Activated T-helper 1 cell treated with anti-CD3 and anti-CD28 coated beads, Interleukin-2, amount 50 U/mL, for 16 hours (primary cell): ENCODE data around the gene RAMP1.

ENCODE experiments used
- DNase-seq, 2 donors: peaks; one replicate each; pipeline ENCODE4 v3.0.0-alpha.2; 2020; ENCODE audit warnings: low read depth in 1 of 2, low spot score in 1 of 2

The RAMP1 gene

GRCh38 chr2:237894396-237894979 is 35.1 kb downstream of the RAMP1 start:
- DNase-seq = no peak

- no peak for DNase-seq
Measured at GRCh38 chr2:237894986-237895543, 35.6 kb downstream of the RAMP1 start.

- no peak for DNase-seq
Measured at GRCh38 chr2:237895544-237896506, 36.4 kb downstream of the RAMP1 start.

- no peak for DNase-seq
Measured at GRCh38 chr2:237896507-237896892, 37.1 kb downstream of the RAMP1 start.

GRCh38 chr2:237896956-237897355 is 37.5 kb downstream of the RAMP1 start:
- no peak for DNase-seq

GRCh38 chr2:237898057-237898414 is 38.6 kb downstream of the RAMP1 start:
- DNase-seq = no peak

DNA sequence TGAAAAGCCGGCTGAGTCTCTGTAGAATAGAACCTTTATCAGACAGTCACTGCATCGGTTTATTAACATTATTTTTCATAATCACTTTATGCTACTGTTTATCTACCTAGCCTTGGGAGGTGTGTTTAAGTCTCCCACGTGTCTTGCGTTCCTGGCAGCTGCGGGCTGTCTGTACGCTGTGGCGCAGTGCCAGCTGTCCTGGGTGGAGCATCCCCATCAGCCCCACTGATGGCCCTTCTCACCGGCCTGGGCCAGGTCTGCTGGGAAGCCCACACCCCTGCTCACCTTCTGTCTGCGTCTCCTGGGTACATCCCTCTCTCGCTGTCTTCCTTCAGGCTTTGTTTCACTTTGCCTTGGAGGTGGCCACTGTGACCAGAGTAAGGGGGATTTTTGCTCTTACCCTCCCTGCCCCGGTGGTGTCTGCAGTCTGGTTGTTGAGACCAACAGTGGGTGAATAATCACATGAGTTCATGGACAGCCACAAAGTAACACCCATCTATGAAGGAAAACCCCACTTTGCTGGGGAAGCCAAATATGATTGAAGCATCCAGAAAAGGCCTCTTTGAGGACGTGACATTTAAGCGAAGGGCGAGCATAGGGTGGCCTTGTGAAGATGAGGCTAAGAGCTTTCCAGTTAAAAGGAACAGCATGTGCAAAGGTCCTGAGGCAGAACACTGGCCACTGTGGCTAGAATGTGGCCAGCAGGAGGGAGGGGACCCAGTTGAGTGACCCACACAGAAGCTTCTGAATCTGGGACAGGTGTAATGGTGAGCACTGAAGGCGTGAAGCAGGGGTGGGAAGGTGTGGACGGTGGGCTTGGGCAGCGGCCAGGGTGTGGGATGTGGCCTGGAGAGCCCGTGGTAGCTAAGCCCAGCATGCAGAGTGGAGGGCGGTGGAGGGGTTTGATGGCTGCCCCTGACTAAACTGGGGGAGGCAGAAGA is 41.7 kb downstream of the RAMP1 start:
- no peak for DNase-seq

DNA sequence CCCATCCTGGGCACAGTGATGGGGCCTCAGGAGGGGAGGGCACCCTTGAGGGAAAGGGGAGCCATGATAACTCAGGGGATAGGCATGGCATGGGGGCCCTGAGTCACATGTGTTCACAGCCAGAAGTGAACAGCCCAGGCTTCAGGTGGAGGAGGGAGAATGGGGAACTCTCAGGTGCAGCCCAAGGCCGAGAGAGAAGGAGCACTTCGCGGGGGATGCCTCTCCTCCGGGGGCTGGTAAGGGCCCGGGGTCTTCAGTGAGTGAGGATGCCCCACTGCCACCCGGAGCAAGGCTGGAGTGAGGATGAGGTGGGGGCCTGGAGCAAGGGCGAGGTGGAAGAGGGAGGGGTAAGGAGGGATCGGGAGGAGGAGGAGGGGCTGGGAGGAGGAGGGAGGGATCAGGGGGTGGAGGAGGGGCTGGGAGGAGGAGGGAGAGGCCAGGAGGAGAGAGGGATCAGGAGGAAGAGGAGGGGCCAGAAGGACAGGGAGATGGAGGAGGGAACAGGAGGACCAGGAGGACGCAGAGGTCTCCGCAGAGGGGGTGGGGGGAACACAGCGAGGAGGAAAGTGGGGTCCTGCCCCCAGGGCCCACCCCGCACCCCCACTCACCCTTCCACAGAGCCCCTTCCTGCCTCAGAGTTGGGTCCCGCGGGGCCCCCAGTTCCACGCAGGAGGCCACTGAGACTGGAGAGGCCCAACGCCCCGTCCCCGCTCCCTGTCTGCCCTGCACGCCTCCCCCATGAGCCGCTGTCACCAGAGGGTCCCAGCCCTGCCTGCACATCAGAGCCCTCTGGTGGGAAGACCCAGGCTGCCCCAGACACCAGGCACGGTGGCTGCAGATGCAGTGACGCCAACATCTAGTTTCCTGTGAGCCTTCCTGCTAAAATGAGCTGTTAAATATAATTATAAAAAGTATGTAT is 42.8 kb downstream of the RAMP1 start:
- DNase-seq = no peak

DNA sequence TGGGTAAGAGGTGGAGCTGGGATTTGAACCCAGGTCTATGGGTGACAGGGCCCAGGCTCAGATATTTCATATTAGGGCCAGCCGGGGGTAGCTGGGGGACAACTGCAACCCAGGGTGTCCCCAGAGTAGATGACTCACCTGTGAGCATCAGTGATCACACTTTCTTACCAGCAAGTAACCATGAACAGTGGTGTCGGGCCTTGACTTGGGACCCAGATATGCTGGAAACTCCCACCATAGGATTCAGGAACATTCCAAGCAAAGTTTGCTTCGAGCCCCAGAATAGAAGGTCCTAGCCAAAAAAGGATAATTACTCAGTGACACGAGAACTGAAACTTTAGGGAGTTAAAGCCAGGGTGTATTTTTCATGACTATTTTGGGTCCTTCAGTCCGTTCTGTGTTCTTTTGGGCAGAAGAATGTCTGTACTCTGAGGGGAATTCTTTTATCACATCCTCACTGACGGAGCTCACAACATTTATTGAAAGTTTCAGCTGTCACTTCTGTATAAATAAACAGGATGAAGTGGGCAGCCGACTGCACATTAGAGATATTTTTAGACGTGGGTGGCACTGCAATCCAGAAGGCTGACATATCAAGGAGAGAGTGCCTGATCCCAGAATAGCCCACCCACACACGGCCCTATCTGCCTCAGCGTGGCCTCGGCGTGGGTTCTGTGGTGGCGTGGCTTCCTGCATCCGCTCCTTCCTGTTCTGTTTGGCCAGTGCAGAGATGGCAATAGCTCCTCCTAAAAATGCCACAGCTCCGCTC is 45.6 kb downstream of the RAMP1 start:
- DNase-seq = no peak

DNA sequence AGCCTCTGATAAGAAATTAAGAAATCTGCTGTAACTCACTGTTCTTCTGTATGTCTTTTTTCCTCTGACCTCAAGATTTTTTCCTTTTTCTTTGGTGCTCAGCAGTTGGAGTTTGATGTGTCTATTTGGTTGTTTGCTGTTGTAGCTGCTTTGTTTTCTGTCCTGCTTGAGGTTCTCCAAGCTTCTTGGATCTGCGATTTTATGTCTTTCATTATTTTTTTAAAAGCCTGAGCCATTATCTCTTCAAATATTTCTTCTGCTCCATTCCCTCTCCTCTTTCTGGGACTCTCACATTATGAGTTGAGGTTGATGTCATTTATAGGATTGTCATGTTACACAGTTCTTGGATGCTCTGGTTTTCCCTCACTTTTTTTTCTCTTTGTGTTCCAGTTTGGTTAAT is 47.7 kb downstream of the RAMP1 start:
- no peak for DNase-seq

- DNase-seq = no peak
Measured at GRCh38 chr2:237909075-237909695, 49.8 kb downstream of the RAMP1 start.

DNA sequence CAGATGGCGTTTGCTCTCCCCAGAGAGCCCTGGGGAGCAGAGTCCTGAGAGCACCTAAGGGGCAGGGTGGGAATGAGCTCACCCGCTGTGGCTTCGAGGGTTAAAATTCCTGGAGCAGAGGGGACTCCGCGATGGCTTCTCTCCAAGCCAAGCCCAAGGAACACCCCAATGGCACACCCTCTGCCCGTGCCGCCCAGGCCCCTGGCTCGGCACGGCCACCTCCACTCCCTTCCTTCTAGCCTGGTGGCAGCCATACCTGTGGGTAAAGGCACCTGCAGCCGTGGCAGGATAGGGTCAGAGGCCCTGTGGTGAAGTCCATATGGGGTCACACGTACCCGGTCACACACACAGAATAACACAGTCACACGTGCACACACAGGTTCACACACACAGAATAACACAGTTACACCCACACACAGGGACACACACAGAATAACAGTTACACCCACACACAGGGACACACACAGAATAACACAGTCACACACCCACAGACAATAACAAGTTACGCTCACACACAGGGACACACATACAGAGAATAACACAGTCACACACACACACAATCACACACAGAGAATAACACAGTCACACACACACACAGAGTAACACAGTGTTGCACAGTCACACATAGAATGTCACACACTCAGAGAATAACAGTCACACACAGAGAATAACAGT is 50.5 kb downstream of the RAMP1 start:
- no peak for DNase-seq

DNA sequence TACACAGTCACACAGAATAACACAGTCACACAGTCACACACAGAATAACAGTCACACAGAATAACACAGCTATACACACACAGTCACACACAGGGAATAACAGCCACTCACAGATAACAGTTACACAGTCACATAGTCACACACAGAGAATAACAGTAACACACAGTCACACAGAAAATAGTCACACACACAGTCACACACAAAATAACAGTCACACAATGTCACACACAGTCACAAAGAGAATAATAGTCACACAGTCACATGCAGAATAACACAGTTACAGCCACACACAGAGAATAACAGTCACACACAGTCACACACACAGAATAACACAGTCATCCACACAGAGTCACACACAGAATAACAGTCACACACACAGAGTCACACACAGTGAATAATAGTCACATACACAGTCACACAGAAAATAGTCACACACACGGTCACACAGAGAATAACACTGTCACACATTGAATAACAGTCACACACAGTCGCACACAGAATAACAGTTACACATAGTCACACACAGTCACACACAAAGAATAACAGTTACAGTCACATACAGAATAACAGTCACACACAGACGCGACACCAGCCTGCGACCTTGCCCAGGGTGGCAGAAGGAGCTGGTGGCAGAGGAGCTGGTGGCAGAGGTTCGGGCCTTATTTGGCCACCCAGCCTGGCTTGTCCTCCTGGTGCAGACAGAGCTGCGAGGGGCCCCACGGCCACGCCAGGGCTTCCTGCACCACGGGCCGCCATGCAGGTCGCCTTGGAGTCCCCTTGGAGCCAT is 51.3 kb downstream of the RAMP1 start:
- no peak for DNase-seq

DNA sequence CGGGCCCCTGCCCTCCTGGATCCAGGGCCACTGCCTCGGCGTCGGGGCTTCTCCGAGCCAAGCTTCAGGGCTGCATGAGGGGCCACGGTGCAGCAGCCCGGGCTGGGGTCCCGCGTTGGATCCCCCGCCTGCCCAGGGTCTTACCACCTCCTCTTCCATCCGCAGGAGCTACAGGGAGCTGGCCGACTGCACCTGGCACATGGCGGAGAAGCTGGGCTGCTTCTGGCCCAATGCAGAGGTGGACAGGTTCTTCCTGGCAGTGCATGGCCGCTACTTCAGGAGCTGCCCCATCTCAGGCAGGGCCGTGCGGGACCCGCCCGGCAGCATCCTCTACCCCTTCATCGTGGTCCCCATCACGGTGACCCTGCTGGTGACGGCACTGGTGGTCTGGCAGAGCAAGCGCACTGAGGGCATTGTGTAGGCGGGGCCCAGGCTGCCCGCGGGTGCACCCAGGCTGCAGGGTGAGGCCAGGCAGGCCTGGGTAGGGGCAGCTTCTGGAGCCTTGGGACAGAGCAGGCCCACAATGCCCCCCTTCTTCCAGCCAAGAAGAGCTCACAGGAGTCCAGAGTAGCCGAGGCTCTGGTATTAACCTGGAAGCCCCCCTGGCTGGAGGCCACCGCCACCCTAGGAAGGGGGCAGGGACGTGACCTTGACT is 52.1 kb downstream of the RAMP1 start:
- DNase-seq = no peak

GRCh38 chr2:237912271-237913192 is 53.1 kb downstream of the RAMP1 start:
- DNase-seq = no peak
